Neural progenitor cell (in vitro differentiated cells): Measurements from ENCODE around the gene TMCO5A. TPM values are rescaled to one million over a fixed set of nuclear protein-coding genes. Genes with fewer than 3 reads are reported as not detected.

Source experiments
- DNase-seq: peaks from one replicate; pipeline ENCODE4 v3.0.0-alpha.2; 2016; ENCODE audit warnings: low spot score
- H2AFZ ChIP-seq: fragments of 200-600 bp; sonication (generic); replicated peaks from 2 replicates; pipeline ENCODE4 v1.6.1; 2016; ENCODE audit warnings: antibody characterized with exemption
- H3F3A ChIP-seq: fragments of 200-600 bp; sonication (generic); 2 replicates; pipeline ENCODE4 v1.6.1; 2016; ENCODE audit warnings: antibody characterized with exemption, low read depth
- H3K27ac ChIP-seq: fragments of 200-600 bp; sonication (generic); 2 replicates; pipeline ENCODE4 v1.5.1; 2016; ENCODE audit warnings: mild to moderate bottlenecking
- H3K27me3 ChIP-seq: fragments of 200-600 bp; sonication (generic); 2 replicates; pipeline ENCODE4 v1.6.1; 2016; ENCODE audit warnings: mild to moderate bottlenecking, moderate library complexity
- H3K36me3 ChIP-seq: fragments of 200-600 bp; sonication (generic); 2 replicates; pipeline ENCODE4 v1.5.1; 2016
- H3K4me1 ChIP-seq: fragments of 200-600 bp; sonication (generic); 2 replicates; pipeline ENCODE4 v1.6.1; 2016; ENCODE audit warnings: mixed run types
- H3K4me2 ChIP-seq: fragments of 200-600 bp; sonication (generic); 2 replicates; pipeline ENCODE4 v1.6.1; 2016
- H3K4me3 ChIP-seq: fragments of 200-600 bp; sonication (generic); 2 replicates; pipeline ENCODE4 v1.5.1; 2016
- H3K79me2 ChIP-seq: fragments of 200-600 bp; sonication (generic); 2 replicates; pipeline ENCODE4 v1.6.1; 2016; ENCODE audit warnings: low read depth
- H3K9ac ChIP-seq: fragments of 200-600 bp; sonication (generic); 2 replicates; pipeline ENCODE4 v1.6.1; 2016
- H3K9me3 ChIP-seq: fragments of 200-600 bp; sonication (generic); 2 replicates; pipeline ENCODE4 v1.5.1; 2016; ENCODE audit warnings: low read depth
- H4K20me1 ChIP-seq: fragments of 200-600 bp; sonication (generic); 2 replicates; pipeline ENCODE4 v1.6.1; 2016; ENCODE audit warnings: low read depth
- H3K27ac Mint-ChIP-seq: 3 replicates; pipeline ENCODE4 v1.8.0; 2021; ENCODE audit warnings: mixed read lengths
- H3K27me3 Mint-ChIP-seq: 2 replicates; pipeline ENCODE4 v1.8.0; 2022; ENCODE audit warnings: low read depth, mild to moderate bottlenecking, inconsistent platforms, moderate library complexity, mixed read lengths; ENCODE audit not compliant: insufficient read depth
- H3K36me3 Mint-ChIP-seq: 3 replicates; pipeline ENCODE4 v1.8.0; 2021; ENCODE audit warnings: mixed read lengths
- H3K4me1 Mint-ChIP-seq: 3 replicates; pipeline ENCODE4 v1.8.0; 2021; ENCODE audit warnings: mixed read lengths
- H3K4me3 Mint-ChIP-seq: 3 replicates; pipeline ENCODE4 v1.8.0; 2021; ENCODE audit warnings: mild to moderate bottlenecking, moderate library complexity, mixed read lengths
- H3K9me3 Mint-ChIP-seq: 3 replicates; pipeline ENCODE4 v1.8.0; 2020; ENCODE audit warnings: mixed read lengths
- EZH2 ChIP-seq: fragments of 200-600 bp; sonication (generic); IDR thresholded peaks from 2 replicates; pipeline ENCODE4 v1.6.1; 2017; ENCODE audit warnings: antibody characterized with exemption, mild to moderate bottlenecking, moderate library complexity
- EZH2phosphoT487 ChIP-seq: fragments of 200-600 bp; sonication (generic); IDR thresholded peaks from 2 replicates; pipeline ENCODE4 v1.6.1; 2017; ENCODE audit warnings: antibody characterized with exemption
- total RNA-seq: library from RNA; depleted of rRNA; stranded (reverse); fragments of >200 nt; gene quantifications from 2 replicates; pipeline ENCODE4 v1.2.3, GENCODE V29; 2015; ENCODE audit warnings: low replicate concordance
- TF ChIP-seq, protein P1 (sequence below): fragments of 200-600 bp; sonication (generic); IDR thresholded peaks from 2 replicates; pipeline ENCODE4 v1.5.1; 2017; ENCODE audit warnings: antibody characterized with exemption, mild to moderate bottlenecking

Gene TMCO5A
- total RNA-seq, 1 donor from 2014 or later, result not detected

DNA sequence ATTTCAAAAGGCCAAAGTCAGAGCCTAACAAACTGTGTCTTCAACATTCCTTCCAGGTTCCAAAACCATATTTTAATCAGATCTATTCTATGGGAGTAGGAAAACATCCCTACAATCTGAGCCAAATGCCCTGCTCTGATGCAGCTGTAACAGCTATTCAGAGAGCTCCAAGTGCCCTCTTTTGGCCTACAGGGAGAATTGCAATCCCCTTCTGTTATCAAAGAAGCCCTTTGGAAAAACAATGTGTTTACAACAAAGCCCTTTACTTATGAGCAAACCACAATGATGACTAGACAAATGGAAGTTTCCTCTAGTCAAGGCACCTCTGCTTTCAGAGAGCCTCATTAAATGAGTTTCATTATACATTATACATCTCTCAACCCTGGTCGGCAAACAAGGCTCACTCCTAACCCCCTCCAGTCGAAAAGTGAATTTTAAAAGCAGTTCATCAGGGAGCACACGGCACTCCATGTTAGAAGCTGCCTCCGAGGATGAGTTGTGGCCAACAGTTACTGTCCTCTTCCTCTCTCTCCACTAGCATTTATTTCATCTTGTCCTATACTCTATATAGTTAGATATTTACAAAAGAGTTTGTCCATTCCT lies 42.6 kb upstream of the TMCO5A start:
- Histone ChIP-seq H3K79me2 (no peaks in the 10 kb centered on the region), H3K27ac (no peak overlapping the region), H2AFZ (peak overlapping the region; percentile 69), H3K27me3 (no peaks in the 10 kb centered on the region), H3K36me3 (no peaks in the 10 kb centered on the region), H4K20me1 (no peaks in the 10 kb centered on the region), H3K9me3 (no peaks in the 10 kb centered on the region), H3K4me1 (no peaks in the 10 kb centered on the region), H3K9ac (no peak overlapping the region), H3K4me2 (no peak overlapping the region), H3F3A (no peaks in the 10 kb centered on the region), H3K4me3 (no peak overlapping the region)
- H3K9me3 Mint-ChIP-seq, result no peaks in the 10 kb centered on the region
- H3K27ac Mint-ChIP-seq, result no peak overlapping the region
- TF ChIP-seq, protein P1, sequence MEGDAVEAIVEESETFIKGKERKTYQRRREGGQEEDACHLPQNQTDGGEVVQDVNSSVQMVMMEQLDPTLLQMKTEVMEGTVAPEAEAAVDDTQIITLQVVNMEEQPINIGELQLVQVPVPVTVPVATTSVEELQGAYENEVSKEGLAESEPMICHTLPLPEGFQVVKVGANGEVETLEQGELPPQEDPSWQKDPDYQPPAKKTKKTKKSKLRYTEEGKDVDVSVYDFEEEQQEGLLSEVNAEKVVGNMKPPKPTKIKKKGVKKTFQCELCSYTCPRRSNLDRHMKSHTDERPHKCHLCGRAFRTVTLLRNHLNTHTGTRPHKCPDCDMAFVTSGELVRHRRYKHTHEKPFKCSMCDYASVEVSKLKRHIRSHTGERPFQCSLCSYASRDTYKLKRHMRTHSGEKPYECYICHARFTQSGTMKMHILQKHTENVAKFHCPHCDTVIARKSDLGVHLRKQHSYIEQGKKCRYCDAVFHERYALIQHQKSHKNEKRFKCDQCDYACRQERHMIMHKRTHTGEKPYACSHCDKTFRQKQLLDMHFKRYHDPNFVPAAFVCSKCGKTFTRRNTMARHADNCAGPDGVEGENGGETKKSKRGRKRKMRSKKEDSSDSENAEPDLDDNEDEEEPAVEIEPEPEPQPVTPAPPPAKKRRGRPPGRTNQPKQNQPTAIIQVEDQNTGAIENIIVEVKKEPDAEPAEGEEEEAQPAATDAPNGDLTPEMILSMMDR, result peak; percentile 85
- TF ChIP-seq EZH2 (no peak), EZH2phosphoT487 (no peak)
- DNase-seq, result peak; percentile 75
- H3K4me3 Mint-ChIP-seq, result no peak overlapping the region
- no peaks in the 10 kb centered on the region for H3K36me3 Mint-ChIP-seq
- H3K27me3 Mint-ChIP-seq, result no peaks in the 10 kb centered on the region
- H3K4me1 Mint-ChIP-seq, result no peaks in the 10 kb centered on the region

- no peaks in the 10 kb centered on the region for H3K36me3 ChIP-seq
- no peak overlapping the region for H3K9ac ChIP-seq
- no peak for TF ChIP-seq EZH2
- TF ChIP-seq, protein P1, result no peak
- no peak for TF ChIP-seq EZH2phosphoT487
- Mint-ChIP-seq H3K27me3 (no peaks in the 10 kb centered on the region), H3K36me3 (no peaks in the 10 kb centered on the region), H3K27ac (no peak overlapping the region), H3K4me1 (no peaks in the 10 kb centered on the region), H3K9me3 (no peaks in the 10 kb centered on the region), H3K4me3 (no peak overlapping the region)
- H4K20me1 ChIP-seq, result no peaks in the 10 kb centered on the region
- no peaks in the 10 kb centered on the region for H3K79me2 ChIP-seq
- H3F3A ChIP-seq, result no peaks in the 10 kb centered on the region
- no peaks in the 10 kb centered on the region for H3K27me3 ChIP-seq
- no peaks in the 10 kb centered on the region for H3K9me3 ChIP-seq
- no peak overlapping the region for H3K27ac ChIP-seq
- H3K4me2 ChIP-seq, result no peak overlapping the region
- H3K4me3 ChIP-seq, result no peak overlapping the region
- no peak for DNase-seq
- H2AFZ ChIP-seq, result no peak overlapping the region
- no peaks in the 10 kb centered on the region for H3K4me1 ChIP-seq
Observed at GRCh38 chr15:37893309-37893708, 41.1 kb upstream of the TMCO5A start.

DNA sequence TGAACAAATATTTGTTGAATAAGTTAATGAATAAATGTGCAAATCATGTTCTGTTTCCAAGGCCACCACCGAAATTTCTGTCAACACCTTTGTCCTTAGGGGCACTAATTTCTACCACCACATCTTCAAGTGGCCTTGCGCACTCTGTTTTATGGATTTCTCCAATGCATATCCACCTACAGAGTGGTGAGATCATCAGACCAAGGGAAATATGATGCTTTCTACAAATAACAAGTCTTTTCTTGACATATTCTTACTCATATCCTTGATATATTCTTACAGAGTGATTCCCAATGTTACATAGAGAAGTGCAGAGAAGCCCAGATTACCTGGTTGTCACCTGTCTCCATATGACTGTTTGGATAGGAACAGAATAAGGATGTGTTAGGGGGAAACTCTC lies 36.1 kb upstream of the TMCO5A start:
- DNase-seq, result no peak
- Histone ChIP-seq H3K36me3 (no peaks in the 10 kb centered on the region), H3F3A (no peaks in the 10 kb centered on the region), H3K9ac (no peak overlapping the region), H3K4me3 (no peak overlapping the region), H3K27ac (no peak overlapping the region), H3K79me2 (no peaks in the 10 kb centered on the region), H4K20me1 (no peaks in the 10 kb centered on the region), H2AFZ (no peak overlapping the region), H3K9me3 (no peaks in the 10 kb centered on the region), H3K4me1 (no peaks in the 10 kb centered on the region), H3K4me2 (no peak overlapping the region), H3K27me3 (no peaks in the 10 kb centered on the region)
- Mint-ChIP-seq H3K4me1 (peaks cover 2% of the 10 kb centered on the region), H3K36me3 (no peaks in the 10 kb centered on the region), H3K27ac (no peak overlapping the region), H3K9me3 (no peaks in the 10 kb centered on the region), H3K27me3 (no peaks in the 10 kb centered on the region), H3K4me3 (no peak overlapping the region)
- TF ChIP-seq EZH2phosphoT487, result no peak
- TF ChIP-seq EZH2, result no peak
- TF ChIP-seq, protein P1, result no peak
